Islet of Langerhans (tissue), 1 donor: ENCODE results near the gene C1orf21.

Experiments used
- FAIRE-seq: peaks from one replicate; lab custom pipeline; 2011; peaks lifted over from hg19 to GRCh38; lab: Jason Lieb, UNC

C1orf21 gene

GRCh38 chr1:184387476-184388318 is 868 bp downstream of the C1orf21 start:
- FAIRE-seq = no peak

- FAIRE-seq = peak; percentile 38
Measured at GRCh38 chr1:184388319-184388889, 1.6 kb downstream of the C1orf21 start.

GRCh38 chr1:184388971-184389370 is 2.1 kb downstream of the C1orf21 start:
- FAIRE-seq = no peak

DNA sequence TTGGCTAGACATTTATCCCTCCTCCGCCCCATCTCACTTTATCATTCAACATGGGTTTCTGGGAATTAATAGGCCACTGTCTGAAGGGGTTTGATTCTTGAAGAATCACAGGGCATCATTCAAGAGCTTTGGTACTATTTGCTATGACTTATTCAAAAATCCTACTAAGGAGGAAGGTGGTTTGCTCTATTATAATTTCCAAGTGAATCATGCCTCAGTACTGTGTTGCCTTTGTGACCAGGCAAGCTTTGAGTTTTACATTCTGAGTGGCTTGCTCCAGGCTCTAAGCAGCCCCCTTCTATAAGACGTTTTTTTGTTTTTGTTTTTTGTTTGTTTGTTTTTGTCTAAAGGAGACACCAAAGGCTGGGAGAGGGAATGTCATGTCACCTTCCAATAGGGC is 2.6 kb downstream of the C1orf21 start:
- no peak for FAIRE-seq

DNA sequence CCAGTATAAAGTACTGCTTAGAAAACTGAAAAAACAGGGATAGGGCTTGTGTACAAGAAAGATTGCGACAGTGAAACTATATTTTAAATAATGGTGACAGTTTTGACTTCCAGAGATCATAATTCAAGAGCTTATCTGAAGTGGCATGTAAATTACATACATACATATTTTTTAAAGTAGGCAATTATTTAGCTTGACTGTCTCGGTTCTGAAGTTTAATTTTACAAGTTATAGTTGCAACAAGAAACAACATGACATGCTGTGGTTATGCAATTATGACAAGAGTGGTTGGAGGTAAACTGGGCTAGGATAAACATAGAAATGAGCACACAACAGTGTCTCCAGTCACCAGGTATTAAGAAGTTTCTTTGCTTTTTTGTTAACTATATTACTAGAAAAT is 4.1 kb downstream of the C1orf21 start:
- no peak for FAIRE-seq

DNA sequence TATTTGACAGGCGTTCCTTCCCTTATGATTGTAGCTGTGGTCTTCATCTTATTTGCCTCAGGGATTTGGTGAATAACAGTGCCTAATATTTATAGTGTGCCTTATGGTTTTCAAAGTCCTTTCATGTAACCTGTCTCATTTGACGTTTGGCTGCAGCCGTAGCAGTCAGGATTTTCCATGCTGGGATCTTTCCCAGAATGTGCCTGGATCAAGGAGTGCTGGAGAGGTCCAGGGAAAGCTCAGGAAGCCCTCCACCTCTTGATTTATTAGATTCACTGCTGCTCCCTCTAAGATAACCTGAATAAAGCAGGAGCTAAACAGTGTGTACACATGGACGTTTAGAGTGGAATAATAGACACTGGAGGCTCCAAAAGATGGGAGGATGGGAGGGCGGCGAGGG is 5.2 kb downstream of the C1orf21 start:
- FAIRE-seq = no peak

DNA sequence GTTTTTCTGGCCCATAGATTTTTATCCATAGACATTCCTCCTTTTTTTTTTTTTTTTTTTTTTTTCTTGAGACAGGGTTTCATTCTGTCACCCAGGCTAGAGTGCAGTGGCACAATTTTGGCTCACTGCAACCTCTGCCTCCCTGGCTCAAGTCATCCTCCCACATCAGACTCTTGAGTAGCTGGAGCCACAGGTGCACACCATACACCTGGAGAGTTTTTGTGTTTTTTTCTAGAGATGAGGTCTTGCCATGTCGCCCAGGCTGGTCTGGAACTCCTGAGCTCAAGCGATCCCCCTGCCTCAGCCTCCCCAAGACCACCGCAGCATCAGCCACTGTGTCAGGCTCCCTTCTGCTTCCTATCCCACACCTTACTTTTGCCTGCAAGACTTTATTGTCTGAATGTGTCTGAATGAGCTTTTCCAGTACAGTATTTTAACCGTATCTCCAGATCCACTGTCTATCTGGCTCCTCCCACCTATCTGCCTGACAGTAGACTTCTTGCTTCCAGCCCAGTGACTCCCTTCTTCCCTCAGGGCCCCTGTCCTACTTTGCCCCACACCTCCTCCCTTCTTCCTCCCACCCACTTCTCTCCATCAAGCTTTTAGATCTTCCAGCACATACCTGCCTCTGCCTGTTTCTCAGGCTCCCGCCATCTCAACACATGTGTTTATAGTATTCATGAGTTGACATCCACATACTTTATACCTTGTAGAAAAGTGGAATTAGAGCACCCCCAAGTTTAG is 6.1 kb downstream of the C1orf21 start:
- no peak for FAIRE-seq

GRCh38 chr1:184393962-184394361 is 7.1 kb downstream of the C1orf21 start:
- no peak for FAIRE-seq

GRCh38 chr1:184395370-184395769 is 8.5 kb downstream of the C1orf21 start:
- FAIRE-seq = no peak

DNA sequence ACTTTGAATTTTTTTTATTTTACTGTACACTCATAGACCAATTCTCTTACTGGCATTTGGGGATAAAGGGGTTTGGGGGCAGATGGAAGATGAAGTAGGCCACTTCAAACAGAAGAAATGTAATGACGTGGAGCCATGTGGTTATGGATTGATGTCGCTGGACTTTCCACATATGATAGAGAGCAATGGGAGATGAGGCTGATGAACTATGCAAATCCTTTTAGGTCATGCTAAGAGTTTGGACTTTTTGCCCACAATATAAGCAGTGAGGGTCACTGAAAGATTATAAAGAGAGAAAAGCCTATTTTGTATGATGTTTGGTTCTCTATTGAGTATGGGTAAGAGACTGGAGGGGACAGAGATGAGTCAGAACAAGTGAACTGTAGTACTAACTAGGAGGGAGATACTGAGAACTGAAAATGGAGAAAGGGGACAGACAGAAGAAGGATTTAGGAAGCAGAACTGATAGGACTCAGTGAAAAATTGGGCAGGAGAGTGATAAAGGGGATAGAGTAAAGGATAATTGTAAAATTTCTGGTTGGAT is 9.2 kb downstream of the C1orf21 start:
- no peak for FAIRE-seq

- FAIRE-seq = no peak
Measured at GRCh38 chr1:184399192-184399847, 12.5 kb downstream of the C1orf21 start.

DNA sequence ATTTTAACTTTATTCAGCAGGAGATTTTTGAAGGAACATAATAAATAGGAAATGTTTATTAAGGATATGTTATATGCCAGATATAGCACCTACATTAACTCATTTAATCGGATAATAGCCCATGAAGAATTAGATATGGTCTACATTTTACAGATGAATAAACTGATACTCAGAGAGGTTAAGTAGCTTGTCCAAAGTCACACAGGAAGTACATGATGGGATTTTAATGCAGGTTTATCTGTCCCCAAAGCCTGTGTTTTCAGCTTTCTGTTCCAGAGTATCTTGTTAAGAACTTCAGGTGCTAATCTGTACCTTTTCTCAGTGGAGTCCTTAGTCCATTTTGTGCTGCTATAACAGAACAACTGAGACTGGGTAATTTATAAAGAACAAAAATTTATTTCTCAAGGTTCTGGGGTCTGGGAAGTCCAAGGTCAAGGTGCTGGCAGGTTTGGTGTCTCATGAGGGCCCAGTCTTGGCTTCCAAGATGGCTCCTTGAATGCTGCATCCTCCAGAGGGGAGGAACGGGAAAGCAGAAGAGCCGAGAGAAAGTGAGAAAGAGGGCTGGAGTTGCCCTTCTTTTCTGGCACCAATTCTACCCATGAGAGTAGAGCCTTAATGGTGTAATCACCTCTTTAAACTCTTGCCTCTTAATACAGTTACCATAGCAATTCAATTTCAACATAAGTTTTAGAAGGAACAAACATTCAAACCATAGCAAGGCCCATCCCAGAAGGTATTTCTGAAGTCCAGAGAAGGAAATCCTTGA is 17.3 kb downstream of the C1orf21 start:
- no peak for FAIRE-seq

DNA sequence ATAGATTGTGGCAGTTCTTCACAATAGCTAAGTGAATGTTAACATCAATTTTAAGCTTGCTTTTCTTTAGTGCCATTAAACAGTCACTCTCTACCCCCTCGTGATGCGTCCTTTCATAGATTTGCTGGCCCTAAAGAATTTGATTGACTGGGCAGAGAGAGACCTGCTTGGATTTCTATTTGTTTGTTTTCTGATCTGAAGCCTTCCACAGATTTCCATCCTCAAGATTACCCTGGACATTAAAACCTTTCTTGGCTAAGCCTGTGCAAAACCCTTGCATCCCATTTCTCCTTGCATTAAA is 17.8 kb downstream of the C1orf21 start:
- no peak for FAIRE-seq

GRCh38 chr1:184405094-184405800 is 18.4 kb downstream of the C1orf21 start:
- FAIRE-seq = no peak

- FAIRE-seq = no peak
Measured at GRCh38 chr1:184405801-184406142, 18.9 kb downstream of the C1orf21 start.

- FAIRE-seq = no peak
Measured at GRCh38 chr1:184406479-184406878, 19.6 kb downstream of the C1orf21 start.

- peak; percentile 61 for FAIRE-seq
Measured at GRCh38 chr1:184407816-184408510, 21.1 kb downstream of the C1orf21 start.

DNA sequence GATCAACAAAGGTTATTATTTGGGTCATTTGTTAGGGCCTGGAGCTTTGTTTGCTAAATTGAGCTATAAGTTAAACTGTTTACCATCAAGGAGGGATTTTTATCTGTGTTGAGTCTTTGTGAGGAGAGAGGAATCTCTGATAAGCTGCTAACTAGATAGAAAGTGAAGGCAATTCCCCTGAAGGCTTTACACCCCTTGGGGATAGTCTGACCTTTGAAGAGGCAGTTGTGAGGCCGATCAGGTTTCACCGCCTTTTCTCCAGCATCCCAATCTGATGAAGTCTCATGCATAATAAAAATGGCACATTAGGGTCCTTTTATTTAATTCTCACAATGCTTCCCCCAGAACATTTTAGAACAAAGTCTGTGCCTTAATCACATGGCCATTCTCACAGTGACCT is 21.8 kb downstream of the C1orf21 start:
- no peak for FAIRE-seq

- no peak for FAIRE-seq
Measured at GRCh38 chr1:184409011-184409410, 22.2 kb downstream of the C1orf21 start.

- no peak for FAIRE-seq
Measured at GRCh38 chr1:184412472-184412871, 25.6 kb downstream of the C1orf21 start.

GRCh38 chr1:184416481-184416880 is 29.7 kb downstream of the C1orf21 start:
- FAIRE-seq = no peak
